ENCODE results near the gene KIF6. TPM values are rescaled to one million over a fixed set of nuclear protein-coding genes. Genes with fewer than 3 reads are reported as not detected.
"Not testable (repeated sequence)": the region's sequence is repeated elsewhere in the genome, so short reads cannot be mapped to it uniquely, and the experiment has no call there.

The KIF6 gene
- total RNA-seq, 4 donors from 2014 or later, result 0.10 to 0.61 (median 0.13) TPM; not detected in 1

DNA sequence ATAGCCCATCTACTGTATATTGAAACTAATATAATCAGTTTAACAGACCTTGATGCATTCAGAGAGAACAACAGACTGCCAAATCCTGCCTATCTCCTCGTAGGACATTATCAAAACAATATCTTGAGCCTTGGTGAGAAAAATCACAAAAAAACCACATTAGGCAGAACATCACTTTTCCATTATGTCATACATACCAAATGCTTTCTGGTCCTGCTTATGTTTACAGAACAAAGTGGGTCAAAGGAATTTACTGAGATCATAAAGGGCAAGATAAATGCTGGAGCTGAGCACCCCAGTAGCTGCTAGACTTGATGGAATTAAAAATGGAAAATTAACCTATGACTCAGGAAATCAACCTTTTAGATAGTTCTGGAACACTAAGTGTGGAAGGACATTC is 207.5 kb downstream of the KIF6 start:
- no peak for DNase-seq (ENCODE audit: low spot score in 2 of 2)
- no peak for TF ChIP-seq POLR2A (IDR thresholded peaks at IDR 0.05)
- TF ChIP-seq, protein P1, sequence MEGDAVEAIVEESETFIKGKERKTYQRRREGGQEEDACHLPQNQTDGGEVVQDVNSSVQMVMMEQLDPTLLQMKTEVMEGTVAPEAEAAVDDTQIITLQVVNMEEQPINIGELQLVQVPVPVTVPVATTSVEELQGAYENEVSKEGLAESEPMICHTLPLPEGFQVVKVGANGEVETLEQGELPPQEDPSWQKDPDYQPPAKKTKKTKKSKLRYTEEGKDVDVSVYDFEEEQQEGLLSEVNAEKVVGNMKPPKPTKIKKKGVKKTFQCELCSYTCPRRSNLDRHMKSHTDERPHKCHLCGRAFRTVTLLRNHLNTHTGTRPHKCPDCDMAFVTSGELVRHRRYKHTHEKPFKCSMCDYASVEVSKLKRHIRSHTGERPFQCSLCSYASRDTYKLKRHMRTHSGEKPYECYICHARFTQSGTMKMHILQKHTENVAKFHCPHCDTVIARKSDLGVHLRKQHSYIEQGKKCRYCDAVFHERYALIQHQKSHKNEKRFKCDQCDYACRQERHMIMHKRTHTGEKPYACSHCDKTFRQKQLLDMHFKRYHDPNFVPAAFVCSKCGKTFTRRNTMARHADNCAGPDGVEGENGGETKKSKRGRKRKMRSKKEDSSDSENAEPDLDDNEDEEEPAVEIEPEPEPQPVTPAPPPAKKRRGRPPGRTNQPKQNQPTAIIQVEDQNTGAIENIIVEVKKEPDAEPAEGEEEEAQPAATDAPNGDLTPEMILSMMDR (IDR thresholded peaks at IDR 0.05), result no peak
- H3K4me3 ChIP-seq (ENCODE audit: low read depth, poor library complexity, severe bottlenecking), result no peak overlapping the region
- intact Hi-C loops (cut with DNase I; ENCODE audit: low total_unique reads), result no loop called here
- WGBS, 2 donors, result 51 to 80% methylated on average over 1 of the region's 1 CpG

DNA sequence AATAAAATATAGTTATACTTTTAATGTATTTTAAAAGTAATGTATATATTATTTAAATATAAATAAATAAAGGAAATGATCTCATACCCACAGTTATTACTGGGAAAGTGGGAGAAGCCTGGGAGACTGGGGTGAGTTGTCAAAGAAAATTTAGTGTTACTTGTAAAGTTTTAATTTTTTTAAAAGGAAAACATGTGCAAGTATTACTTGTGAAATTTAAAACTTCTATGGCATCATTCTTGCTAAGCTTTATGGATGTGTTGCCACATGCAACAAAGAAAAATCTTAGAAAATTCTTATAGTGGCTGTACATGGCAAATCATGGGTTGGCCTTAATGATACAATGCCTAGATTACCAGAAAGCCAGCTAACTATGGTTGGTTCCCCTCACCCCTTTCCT is 208.7 kb downstream of the KIF6 start:
- TF ChIP-seq, protein P1 (IDR thresholded peaks at IDR 0.05), result no peak
- no peak for TF ChIP-seq POLR2A (IDR thresholded peaks at IDR 0.05)
- intact Hi-C loops (cut with DNase I; ENCODE audit: low total_unique reads), result no loop called here
- no peak for DNase-seq (ENCODE audit: low spot score in 2 of 2)
- H3K4me3 ChIP-seq (ENCODE audit: low read depth, poor library complexity, severe bottlenecking), result no peak overlapping the region

DNA sequence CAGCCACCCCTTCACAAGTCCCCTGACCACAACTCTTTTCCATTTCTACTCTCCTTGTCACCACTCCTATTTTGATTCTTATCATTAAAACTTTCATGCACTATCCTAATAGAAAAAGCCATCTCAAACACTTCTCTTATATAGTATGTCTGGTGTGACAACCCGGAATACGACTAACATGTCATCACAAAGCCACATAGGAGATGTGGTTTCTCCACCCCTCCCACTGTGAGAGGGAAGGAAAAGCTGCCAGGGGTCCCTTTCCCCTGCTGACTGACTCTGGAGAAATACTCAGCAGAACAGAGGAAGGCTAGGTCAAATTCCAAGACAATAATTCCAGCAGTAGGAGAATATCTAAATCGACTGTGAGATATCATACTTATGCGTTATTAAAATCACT is 209.7 kb downstream of the KIF6 start:
- H3K4me3 ChIP-seq (ENCODE audit: low read depth, poor library complexity, severe bottlenecking), result no peak overlapping the region
- DNase-seq (ENCODE audit: low spot score in 2 of 2), result no peak
- 81 to 86% methylated on average over 4 of the region's 4 CpGs for WGBS, 2 donors
- intact Hi-C loops (cut with DNase I; ENCODE audit: low total_unique reads), result no loop called here
- TF ChIP-seq POLR2A (IDR thresholded peaks at IDR 0.05), result no peak
- TF ChIP-seq, protein P1 (IDR thresholded peaks at IDR 0.05), result no peak

DNA sequence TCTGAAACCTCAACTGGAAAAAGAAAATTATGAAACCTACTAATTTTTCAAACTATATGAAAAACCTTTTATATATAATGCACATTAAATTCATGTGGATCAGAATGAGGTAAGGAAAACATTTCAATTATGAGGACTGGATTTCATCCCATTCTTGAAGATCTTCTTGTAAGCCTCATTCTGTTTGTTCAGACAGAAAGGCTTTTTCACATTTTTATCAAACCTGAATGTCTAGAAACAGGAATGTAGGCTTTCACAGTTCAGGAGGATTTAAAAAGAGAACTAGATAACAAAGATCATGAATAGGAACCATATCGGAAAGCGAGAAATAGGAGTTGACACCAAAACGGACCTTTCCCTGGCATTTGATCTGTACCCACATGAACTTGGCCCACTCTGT is 210.2 kb downstream of the KIF6 start:
- TF ChIP-seq POLR2A (IDR thresholded peaks at IDR 0.05), result no peak
- TF ChIP-seq, protein P1 (IDR thresholded peaks at IDR 0.05), result no peak
- 84 to 87% methylated on average over 3 of the region's 3 CpGs for WGBS, 2 donors
- no peak overlapping the region for H3K4me3 ChIP-seq (ENCODE audit: low read depth, poor library complexity, severe bottlenecking)
- intact Hi-C loops (cut with DNase I; ENCODE audit: low total_unique reads), result no loop called here
- no peak for DNase-seq (ENCODE audit: low spot score in 2 of 2)

DNA sequence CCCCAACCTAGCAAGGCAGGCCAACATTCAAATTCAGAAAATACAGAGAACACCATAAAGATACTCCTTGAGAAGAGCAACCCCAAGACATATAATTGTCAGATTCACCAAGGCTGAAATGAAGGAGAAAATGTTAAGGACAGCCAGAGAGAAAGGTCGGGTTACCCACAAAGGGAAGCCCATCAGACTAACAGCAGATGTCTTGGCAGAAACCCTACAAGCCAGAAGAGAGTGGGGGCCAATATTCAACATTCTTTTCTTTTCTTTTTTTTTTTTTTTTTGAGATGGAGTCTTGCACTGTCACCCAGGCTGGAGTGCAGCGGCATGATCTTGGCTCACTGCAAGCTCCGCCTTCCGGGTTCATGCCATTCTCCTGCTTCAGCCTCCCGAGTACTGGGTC is 215.4 kb downstream of the KIF6 start:
- H3K4me3 ChIP-seq (ENCODE audit: low read depth, poor library complexity, severe bottlenecking); DNase-seq (ENCODE audit: low spot score in 2 of 2): not testable (repeated sequence)
- WGBS, 2 donors, result 88 to 90% methylated on average over 5 of the region's 5 CpGs

DNA sequence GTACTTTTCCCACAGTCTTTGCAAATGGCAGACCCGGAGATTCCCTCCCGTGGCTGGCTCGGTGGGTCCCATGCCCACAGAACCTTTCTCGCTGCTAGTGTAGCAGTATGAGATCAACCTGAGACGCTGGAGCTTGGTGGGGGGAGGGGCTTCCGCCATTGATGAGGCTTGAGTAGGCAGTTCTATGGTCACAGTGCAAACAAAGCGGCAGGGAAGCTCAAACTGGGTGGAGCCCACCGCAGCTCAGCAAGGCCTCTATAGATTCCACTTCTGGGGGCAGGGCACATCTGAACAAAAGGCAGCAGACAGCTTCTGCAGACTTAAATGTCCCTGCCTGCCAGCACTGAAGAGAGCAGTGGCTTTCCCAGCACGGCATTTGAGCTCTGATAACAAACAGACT is 216.7 kb downstream of the KIF6 start:
- TF ChIP-seq, protein P1 (IDR thresholded peaks at IDR 0.05), result no peak
- no peak for TF ChIP-seq POLR2A (IDR thresholded peaks at IDR 0.05)
- WGBS, 2 donors, result 86 to 93% methylated on average over 9 of the region's 9 CpGs
- intact Hi-C loops (cut with DNase I; ENCODE audit: low total_unique reads), result no loop called here
- H3K4me3 ChIP-seq (ENCODE audit: low read depth, poor library complexity, severe bottlenecking), result no peak overlapping the region
- DNase-seq (ENCODE audit: low spot score in 2 of 2), result no peak

More for the DNA sequence above, 215.4 kb downstream of the KIF6 start:
- intact Hi-C loops (cut with DNase I; ENCODE audit: low total_unique reads), result not testable (repeated sequence)
